Measurements from ENCODE around the gene CLCN5. TPM values are rescaled to one million over a fixed set of nuclear protein-coding genes. Genes with fewer than 3 reads are reported as not detected.
A peak's percentile ranks its signal among the peaks of the same experiment; 100 is the strongest.

Gene CLCN5
- total RNA-seq, 4 donors from 2014 or later, result 2.7 to 13.1 (median 6.8) TPM

- in situ Hi-C loops (cut with MboI; ENCODE audit: low sequenced_read_pairs in 4 of 4), result no loop called here
- H3K4me3 ChIP-seq, result no peak overlapping the region
- H3K9me3 ChIP-seq, result no peaks in the 10 kb centered on the region
- no peak for ATAC-seq
- H3K4me1 ChIP-seq, result peaks cover 6 to 53% of the 10 kb centered on the region in 2 donors
- H3K27me3 ChIP-seq, result no peaks in the 10 kb centered on the region
- no peak for TF ChIP-seq CTCF (IDR thresholded peaks at IDR 0.05 in 4 of 5, conservative IDR thresholded peaks at IDR 0.05 in 1 of 5)
- TF ChIP-seq POLR2A (IDR thresholded peaks at IDR 0.05), result no peak
- no peaks in the 10 kb centered on the region for H3K36me3 ChIP-seq
- peak overlapping the region; percentile 41 to 85 (median 66) for H3K27ac ChIP-seq
- intact Hi-C loops (cut with DNase I; ENCODE audit: low total_unique reads), result no loop called here
- DNase-seq, result no peak
Measured at GRCh38 chrX:49956313-49956712, 33.9 kb downstream of the CLCN5 start.

DNA sequence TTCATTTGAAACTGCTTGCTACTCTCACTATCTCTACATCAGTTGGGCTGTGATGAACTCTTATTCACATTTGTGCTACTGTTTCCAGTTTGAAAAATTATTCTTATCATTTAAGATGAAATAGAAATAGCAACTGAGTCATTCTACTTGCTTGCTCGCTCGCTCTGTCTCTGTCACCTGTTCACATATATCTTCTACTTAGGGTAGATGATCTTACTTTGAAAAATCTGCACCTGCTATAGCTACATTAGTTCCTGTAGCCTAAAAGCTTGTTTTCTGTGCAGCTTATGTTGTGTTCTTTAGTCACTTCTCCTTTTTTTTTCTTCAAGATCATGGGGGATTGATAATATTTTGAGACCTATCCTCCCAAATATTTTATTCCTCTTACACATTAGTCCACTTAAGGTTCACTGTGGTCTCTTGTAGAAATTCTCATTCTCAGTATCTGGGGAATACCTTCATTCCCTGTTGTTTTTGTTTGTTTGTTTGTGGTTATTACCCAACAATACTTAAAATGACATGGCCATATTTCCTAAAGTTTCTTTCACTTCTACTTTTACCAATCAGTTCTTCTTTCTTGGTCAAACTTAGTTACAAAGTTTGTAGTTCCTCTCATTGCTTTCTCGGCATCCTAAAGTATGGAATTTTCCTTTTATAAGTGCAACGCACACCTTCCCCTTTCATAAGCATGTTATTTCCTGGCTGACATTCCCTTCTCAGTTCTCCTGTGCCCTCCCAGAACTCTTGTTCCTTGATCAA, 36.5 kb downstream of the CLCN5 start:
- no peak for TF ChIP-seq POLR2A (IDR thresholded peaks at IDR 0.05)
- TF ChIP-seq CTCF (IDR thresholded peaks at IDR 0.05 in 4 of 5, conservative IDR thresholded peaks at IDR 0.05 in 1 of 5), result no peak
- peak overlapping the region; percentile 72 to 85 (median 80) for H3K27ac ChIP-seq
- ATAC-seq, result peak; percentile 86 to 94

GRCh38 chrX:49959602-49960001, 37.2 kb downstream of the CLCN5 start:
- in situ Hi-C loops (cut with MboI; ENCODE audit: low sequenced_read_pairs in 4 of 4) (no loop called here), intact Hi-C loops (cut with DNase I; ENCODE audit: low total_unique reads) (no loop called here)
- Histone ChIP-seq H3K27me3 (no peaks in the 10 kb centered on the region), H3K4me3 (no peak overlapping the region), H3K4me1 (peaks cover 0 to 44% of the 10 kb centered on the region in 2 donors), H3K9me3 (no peaks in the 10 kb centered on the region), H3K36me3 (no peaks in the 10 kb centered on the region), H3K27ac (peak overlapping the region; percentile 72 to 85 (median 80))
- ATAC-seq, result peak; percentile 41 to 78
- peak in 1 of 2 donors; percentile 27 for DNase-seq
- TF ChIP-seq POLR2A (IDR thresholded peaks at IDR 0.05) (no peak), CTCF (IDR thresholded peaks at IDR 0.05 in 4 of 5, conservative IDR thresholded peaks at IDR 0.05 in 1 of 5) (no peak)

More for the DNA sequence above, 36.5 kb downstream of the CLCN5 start:
- in situ Hi-C loops (cut with MboI; ENCODE audit: low sequenced_read_pairs in 4 of 4), result no loop called here
- no peaks in the 10 kb centered on the region for H3K27me3 ChIP-seq
- no peak overlapping the region for H3K4me3 ChIP-seq
- no peaks in the 10 kb centered on the region for H3K36me3 ChIP-seq
- H3K4me1 ChIP-seq, result peaks cover 0 to 44% of the 10 kb centered on the region in 2 donors
- intact Hi-C loops (cut with DNase I; ENCODE audit: low total_unique reads), result no loop called here
- peak in 1 of 2 donors; percentile 19 for DNase-seq
- H3K9me3 ChIP-seq, result no peaks in the 10 kb centered on the region

GRCh38 chrX:49960061-49960460, 37.7 kb downstream of the CLCN5 start:
- Histone ChIP-seq H3K27me3 (no peaks in the 10 kb centered on the region), H3K36me3 (no peaks in the 10 kb centered on the region), H3K4me1 (peaks cover 0 to 40% of the 10 kb centered on the region in 2 donors), H3K4me3 (no peak overlapping the region), H3K9me3 (no peaks in the 10 kb centered on the region), H3K27ac (peak overlapping the region; percentile 72 to 85 (median 80))
- intact Hi-C loops (cut with DNase I; ENCODE audit: low total_unique reads) (no loop called here), in situ Hi-C loops (cut with MboI; ENCODE audit: low sequenced_read_pairs in 4 of 4) (no loop called here)
- DNase-seq (peak in 1 of 2 donors; percentile 22), ATAC-seq (peak; percentile 74 to 77)
- TF ChIP-seq POLR2A (IDR thresholded peaks at IDR 0.05), result no peak
- no peak for TF ChIP-seq CTCF (IDR thresholded peaks at IDR 0.05 in 4 of 5, conservative IDR thresholded peaks at IDR 0.05 in 1 of 5)

Measured in gastrocnemius medialis (tissue), 4 donors.